Stomach (tissue), 9 donors: ENCODE results near the gene ZNF469. TPM values are rescaled to one million over a fixed set of nuclear protein-coding genes. Genes with fewer than 3 reads are reported as not detected.

Experiments
- DNase-seq, 2 donors: peaks; one replicate each; pipeline versions ENCODE4 v3.0.0 to v3.0.0-alpha.2; 2013 to 2019
- H3K27ac ChIP-seq, 5 donors: fragments of 200-600 bp in 4 of 5; sonication (generic) in 4 of 5; one replicate each; pipeline ENCODE4 v1.5.1; 2013 to 2019; ENCODE audit warnings: mild to moderate bottlenecking in 1 of 5, moderate library complexity in 1 of 5
- H3K27me3 ChIP-seq, 3 donors: fragments of 200-600 bp; sonication (generic); one replicate each; pipeline ENCODE4 v1.5.1; 2017 to 2019; ENCODE audit warnings: mixed run types in 1 of 3
- H3K36me3 ChIP-seq, 4 donors: fragments of 200-600 bp; sonication (generic); 1 replicate in 3 of 4; 2 replicates in 1 of 4; pipeline ENCODE4 v1.5.1; 2016 to 2019
- H3K4me1 ChIP-seq, 4 donors: fragments of 200-600 bp; sonication (generic); one replicate each; pipeline ENCODE4 v1.5.1; 2016 to 2019
- H3K4me3 ChIP-seq, 4 donors: fragments of 200-600 bp; sonication (generic) in 3 of 4; one replicate each; pipeline ENCODE4 v1.5.1; 2016 to 2019; ENCODE audit warnings: mild to moderate bottlenecking in 1 of 4
- H3K9me3 ChIP-seq, 4 donors: fragments of 200-600 bp; sonication (generic); one replicate each; pipeline ENCODE4 v1.5.1; 2016 to 2019
- CTCF ChIP-seq, 7 experiments: fragments of 450-650 bp in 4 of 7; fragments of 200-600 bp in 3 of 7; sonication (generic) in 3 of 7; IDR thresholded peaks; one replicate each; pipeline ENCODE4 v1.5.1; 2016 to 2019; ENCODE audit warnings: antibody characterized with exemption in 7 of 7, control low read depth in 2 of 7, mild to moderate bottlenecking in 1 of 7
- EP300 ChIP-seq: sonication (generic); formaldehyde crosslinking; IDR thresholded peaks from one replicate; pipeline ENCODE4 v1.6.1; 2017; ENCODE audit warnings: antibody characterized with exemption
- POLR2A ChIP-seq, 4 donors: fragments of 450-650 bp; IDR thresholded peaks; one replicate each; pipeline ENCODE4 v1.6.1; 2016; ENCODE audit warnings: antibody characterized with exemption in 4 of 4, control low read depth in 2 of 4, mild to moderate bottlenecking in 1 of 4, moderate library complexity in 1 of 4
- POLR2AphosphoS5 ChIP-seq, 3 donors: sonication (generic); formaldehyde crosslinking; IDR thresholded peaks; one replicate each; pipeline ENCODE4 v1.6.1; 2016; ENCODE audit warnings: antibody characterized with exemption in 3 of 3
- WGBS, 5 donors: extraction: QIAGEN DNeasy Blood & Tissue Kit in 3 of 5; methylation state at CpG; one replicate each; pipeline versions ENCODE4 v1.1.5 to v1.1.7; 2013 to 2018; 5-methylcytosine and 5-hydroxymethylcytosine counted together
- intact Hi-C: fragments of 100-400 bp; cut with DNase I; formaldehyde crosslinking; loops from one replicate; pipeline ENCODE4 v1.15.1; 2023; ENCODE audit warnings: low total_unique reads
- polyA plus RNA-seq, 3 donors: library from polyadenylated mRNA; stranded (reverse); fragments of 200-250 nt; gene quantifications; one replicate each; pipeline ENCODE4 v1.2.3, GENCODE V29; 2013
- total RNA-seq, 5 donors: library from RNA; depleted of rRNA; stranded (reverse); fragments of >200 nt; gene quantifications; one replicate each; pipeline versions ENCODE4 v1.1.0 to v1.2.3, GENCODE V29; 2014 to 2016
- donor health status: healthy with polysubstance abuse.
- donor health status: Bipolar disorder and iron deficiency.
- donor health status: healthy.

The ZNF469 gene
- total and polyA plus RNA-seq, 8 donors: under 0.01 to 6.2 (median 0.24) TPM

- WGBS, 5 donors: 39 to 43% (median 43%) methylated on average over 4 to 24 of the region's 24 CpGs
- H3K27me3 ChIP-seq: peaks cover under 1 to 29% (median 11%) of the 10 kb centered on the region in 3 donors
- intact Hi-C loops: no loop called here
- no peak for DNase-seq
- no peak overlapping the region for H3K27ac ChIP-seq
- no peaks in the 10 kb centered on the region for H3K9me3 ChIP-seq
- no peak for TF ChIP-seq POLR2AphosphoS5 (IDR thresholded peaks at IDR 0.05)
- TF ChIP-seq CTCF (IDR thresholded peaks at IDR 0.05): no peak
- no peak for TF ChIP-seq POLR2A (IDR thresholded peaks at IDR 0.05)
- TF ChIP-seq EP300: no peak
- peaks cover 0 to 12% (median 12%) of the 10 kb centered on the region in 4 donors for H3K4me1 ChIP-seq
- no peak overlapping the region for H3K4me3 ChIP-seq
- no peaks in the 10 kb centered on the region for H3K36me3 ChIP-seq
These were observed 42.0 kb downstream of the ZNF469 start for GRCh38 chr16:88424587-88425235.

GRCh38 chr16:88426018-88426417 is 43.3 kb downstream of the ZNF469 start:
- H3K9me3 ChIP-seq: no peaks in the 10 kb centered on the region
- WGBS, 5 donors: 86 to 96% (median 91%) methylated on average over 4 to 13 of the region's 13 CpGs
- intact Hi-C loops: no loop called here
- no peak overlapping the region for H3K27ac ChIP-seq
- H3K4me3 ChIP-seq: no peak overlapping the region
- peaks cover 6 to 33% (median 23%) of the 10 kb centered on the region in 3 donors for H3K27me3 ChIP-seq
- TF ChIP-seq EP300 (no peak), CTCF (IDR thresholded peaks at IDR 0.05) (no peak), POLR2A (IDR thresholded peaks at IDR 0.05) (no peak), POLR2AphosphoS5 (IDR thresholded peaks at IDR 0.05) (no peak)
- no peaks in the 10 kb centered on the region for H3K36me3 ChIP-seq
- H3K4me1 ChIP-seq: peaks cover 11 to 26% (median 25%) of the 10 kb centered on the region in 4 donors
- no peak for DNase-seq

- H3K36me3 ChIP-seq: no peaks in the 10 kb centered on the region
- no peak overlapping the region for H3K4me3 ChIP-seq
- WGBS, 5 donors: 86 to 96% (median 94%) methylated on average over 9 to 19 of the region's 19 CpGs
- no peak for TF ChIP-seq POLR2A (IDR thresholded peaks at IDR 0.05)
- H3K27me3 ChIP-seq: peaks cover 6 to 42% (median 37%) of the 10 kb centered on the region in 3 donors
- no peak for DNase-seq
- intact Hi-C loops: no loop called here
- H3K27ac ChIP-seq: no peak overlapping the region
- H3K9me3 ChIP-seq: no peaks in the 10 kb centered on the region
- peaks cover 15 to 32% (median 29%) of the 10 kb centered on the region in 4 donors for H3K4me1 ChIP-seq
These were observed 44.6 kb downstream of the ZNF469 start for GRCh38 chr16:88427376-88427775.

- no peak for DNase-seq
- Histone ChIP-seq H3K27me3 (peaks cover 6 to 50% (median 38%) of the 10 kb centered on the region in 3 donors), H3K36me3 (no peaks in the 10 kb centered on the region), H3K9me3 (no peaks in the 10 kb centered on the region), H3K27ac (no peak overlapping the region), H3K4me3 (no peak overlapping the region), H3K4me1 (peaks cover 15 to 32% (median 29%) of the 10 kb centered on the region in 4 donors)
- TF ChIP-seq POLR2AphosphoS5 (IDR thresholded peaks at IDR 0.05) (no peak), CTCF (IDR thresholded peaks at IDR 0.05) (no peak), EP300 (no peak), POLR2A (IDR thresholded peaks at IDR 0.05) (no peak)
- intact Hi-C loops: no loop called here
- WGBS, 5 donors: 91 to 100% (median 94%) methylated on average over 3 to 19 of the region's 19 CpGs
These were observed 45.4 kb downstream of the ZNF469 start for GRCh38 chr16:88428156-88428555.
